ENCODE data around the gene STYXL2.

The STYXL2 gene

GRCh38 chr1:167081594-167082156 lies 12.2 kb upstream of the STYXL2 start:
- no peak for ATAC-seq
- DNase-seq = no peak

GRCh38 chr1:167082511-167083027 lies 11.3 kb upstream of the STYXL2 start:
- ATAC-seq (no peak), DNase-seq (no peak)

DNA sequence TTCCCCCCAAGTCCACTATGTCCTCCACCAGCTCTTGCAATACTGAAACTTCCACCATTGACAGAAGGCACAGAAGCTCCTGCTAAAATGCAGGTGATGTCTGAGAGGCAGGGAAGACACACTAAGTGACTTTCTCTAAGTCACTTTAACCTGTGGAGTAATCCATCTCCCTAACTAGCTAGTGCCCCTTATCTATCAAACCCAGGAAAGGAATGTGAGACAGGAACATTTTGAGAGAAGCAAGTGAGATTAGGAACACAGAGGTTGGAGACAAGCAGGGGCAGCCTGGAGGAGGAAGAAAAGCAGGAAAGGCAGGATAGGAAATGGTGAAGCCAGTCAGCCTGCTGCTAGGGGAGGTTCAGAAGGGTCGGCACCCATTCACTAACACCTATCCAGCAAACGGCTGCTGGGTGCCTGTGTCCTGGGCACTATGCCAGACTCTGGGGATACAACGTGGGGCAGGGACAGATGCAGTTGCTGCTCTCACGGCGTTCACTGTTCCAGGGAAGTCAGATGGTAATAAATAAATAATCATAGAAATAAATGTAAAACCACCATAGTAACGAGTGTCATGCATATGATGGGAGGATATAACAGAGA lies 10.7 kb upstream of the STYXL2 start:
- ATAC-seq (no peak), DNase-seq (no peak)

- ATAC-seq (no peak), DNase-seq (no peak)
These were observed 10.0 kb upstream of the STYXL2 start for GRCh38 chr1:167083871-167084270.

DNA sequence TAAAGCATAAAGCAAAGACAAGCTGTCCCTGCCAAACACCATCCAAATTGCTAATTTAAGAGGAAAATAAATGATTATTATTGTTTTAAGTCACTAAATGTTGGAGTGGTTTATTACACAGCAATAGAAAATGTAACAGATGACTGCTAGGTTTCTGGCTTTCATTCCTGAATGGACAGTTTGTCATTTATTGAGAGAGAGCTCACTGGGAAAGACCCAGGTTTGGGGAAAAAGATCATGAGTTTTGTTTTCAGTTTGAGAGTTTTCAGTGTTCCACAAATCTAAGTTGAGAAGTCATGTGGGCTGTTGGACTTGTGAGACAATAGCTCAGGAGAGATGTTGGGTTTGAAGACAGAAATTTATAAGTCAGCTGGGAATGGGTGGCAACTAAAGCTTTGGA lies 9.1 kb upstream of the STYXL2 start:
- ATAC-seq (no peak), DNase-seq (no peak)

GRCh38 chr1:167086033-167086432 lies 7.8 kb upstream of the STYXL2 start:
- no peak for DNase-seq
- no peak for ATAC-seq

DNA sequence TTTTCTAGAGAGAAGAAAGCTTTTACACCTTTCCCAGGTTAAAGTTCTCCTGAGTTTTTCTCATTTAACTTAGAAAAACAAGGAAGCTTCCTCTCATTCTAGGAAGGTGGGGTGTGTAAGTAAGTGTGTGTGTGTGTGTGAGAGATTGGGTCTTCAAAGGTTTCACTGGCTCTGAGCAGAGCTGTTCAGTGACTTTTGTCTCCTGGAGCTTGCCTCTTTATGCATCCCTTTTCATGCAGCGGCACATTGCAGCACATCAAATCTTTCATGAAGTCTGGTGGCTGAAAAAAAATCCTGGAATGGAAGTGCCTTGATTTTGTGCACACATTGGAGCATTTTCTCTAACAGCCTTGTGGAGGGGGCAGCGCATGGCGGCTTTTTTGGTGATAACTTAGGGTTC lies 7.1 kb upstream of the STYXL2 start:
- DNase-seq (no peak), ATAC-seq (no peak)

- DNase-seq (no peak), ATAC-seq (no peak)
These were observed 5.0 kb upstream of the STYXL2 start for GRCh38 chr1:167088746-167089417.

GRCh38 chr1:167089939-167090313 lies 3.9 kb upstream of the STYXL2 start:
- DNase-seq = no peak
- no peak for ATAC-seq

DNA sequence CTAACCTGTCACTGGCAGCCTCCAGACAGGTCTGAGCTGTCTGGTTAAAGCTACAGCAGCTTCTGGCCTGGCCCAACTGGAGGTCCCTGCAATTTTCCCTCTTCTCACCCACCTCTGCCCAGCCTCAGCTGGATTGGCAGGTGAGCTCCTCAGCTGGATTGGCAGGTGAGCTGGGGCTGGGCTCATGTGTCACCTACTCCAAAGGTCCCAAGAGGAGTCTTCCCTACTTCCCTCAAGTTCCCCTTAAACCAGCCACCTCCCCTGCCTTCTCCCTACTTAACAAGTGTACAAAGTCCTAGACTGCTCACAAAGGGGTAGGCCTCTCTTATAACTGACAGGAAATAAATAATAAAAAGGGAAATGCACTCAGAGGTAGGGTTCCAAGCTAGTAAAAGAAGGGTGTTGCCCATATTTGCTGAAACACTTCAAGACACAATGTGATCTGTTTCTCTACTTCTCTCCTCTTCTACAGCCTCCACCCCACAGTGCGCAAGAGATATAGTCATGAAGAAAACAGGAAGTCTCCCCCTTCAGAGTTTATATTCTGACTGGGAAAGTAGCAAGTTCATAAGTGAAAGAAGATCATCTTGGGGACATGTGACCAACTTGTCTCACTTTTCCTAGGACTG lies 3.4 kb upstream of the STYXL2 start, which contains the start of gene GPA33:
TSS of gene GPA33 (minus strand) at position 64 of the 629 bp plus-strand sequence. CDS start 90 bp downstream, outside the sequence.
- DNase-seq (no peak), ATAC-seq (peak; percentile 50)

DNA sequence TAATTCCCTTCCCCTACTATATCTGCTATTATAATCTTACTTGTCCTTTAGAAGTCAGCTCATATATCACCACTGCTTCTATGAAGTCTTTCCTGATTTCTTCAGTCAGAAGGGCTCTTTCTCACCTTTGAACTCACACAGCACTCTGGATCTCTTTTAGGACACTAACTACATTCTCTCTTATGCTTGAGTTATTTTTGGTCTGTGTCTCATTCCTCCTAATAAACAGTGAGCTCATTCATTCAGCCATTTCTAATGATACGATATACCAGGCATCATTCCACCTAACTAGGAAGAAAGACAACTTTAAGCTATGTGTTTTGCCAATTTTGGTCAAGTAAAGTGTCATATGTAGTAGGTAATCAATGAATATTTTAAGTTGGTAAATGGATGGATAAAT lies 1.2 kb upstream of the STYXL2 start:
- ATAC-seq (no peak), DNase-seq (no peak)

- no peak for ATAC-seq
- DNase-seq = no peak
These were observed 815 bp downstream of the STYXL2 start for GRCh38 chr1:167094690-167095089.

- DNase-seq = no peak
These were observed 1.5 kb downstream of the STYXL2 start for GRCh38 chr1:167095368-167095767.

GRCh38 chr1:167099851-167100250 lies 6.0 kb downstream of the STYXL2 start:
- DNase-seq = no peak
- no peak for ATAC-seq

More at GRCh38 chr1:167095368-167095767, 1.5 kb downstream of the STYXL2 start:
- ATAC-seq = no peak

GRCh38 chr1:167100730-167101129 lies 6.9 kb downstream of the STYXL2 start:
- ATAC-seq (no peak), DNase-seq (no peak)

DNA sequence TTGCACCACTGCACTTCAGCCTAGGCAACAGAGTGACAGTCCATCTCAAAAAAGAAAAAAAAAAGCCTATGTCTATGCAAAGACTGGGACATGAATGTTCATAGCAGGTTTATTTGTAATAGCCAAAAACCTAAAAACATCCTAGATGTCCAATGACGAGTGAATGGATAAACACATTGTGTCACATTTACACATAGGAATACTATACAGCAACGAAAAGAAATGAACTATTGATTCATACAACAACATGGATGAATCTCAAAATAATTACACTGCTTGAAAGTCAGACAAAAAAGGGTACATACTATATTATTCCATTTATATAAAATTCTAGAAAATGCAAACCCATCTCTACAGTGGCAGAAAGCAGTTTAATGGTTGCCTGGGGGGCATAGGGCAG lies 7.9 kb downstream of the STYXL2 start:
- DNase-seq = no peak
- ATAC-seq = no peak

DNA sequence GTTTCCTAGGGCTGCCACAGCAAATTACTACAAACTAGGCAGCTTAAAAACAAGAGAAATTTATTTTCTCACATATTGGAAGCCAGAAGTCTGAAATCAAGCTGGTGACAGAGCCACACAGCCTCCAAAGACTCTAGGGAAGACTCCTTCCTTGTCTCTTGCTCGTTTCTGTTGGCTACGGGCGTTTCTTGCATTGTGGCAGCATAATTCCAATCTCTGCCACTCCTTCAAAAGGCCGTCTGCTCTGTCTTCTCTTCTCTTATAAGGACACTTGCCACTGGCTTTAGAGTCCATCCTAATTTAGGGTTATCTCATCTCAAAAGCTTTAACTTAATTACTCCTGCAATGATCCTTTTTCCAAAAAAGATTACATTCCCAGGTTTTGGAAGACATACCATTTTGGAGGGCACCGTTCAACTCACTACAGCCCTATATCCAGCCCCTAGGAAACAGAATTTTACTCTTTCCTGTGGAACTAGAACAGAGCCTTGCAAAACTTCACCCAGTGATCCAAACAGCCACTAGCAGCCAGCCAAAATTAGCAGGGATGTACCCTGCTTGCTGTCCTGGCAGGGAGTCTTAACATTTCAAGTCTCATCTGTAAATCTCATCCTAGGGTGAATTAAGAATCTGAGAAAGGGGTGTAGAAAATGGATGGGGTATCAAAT lies 9.2 kb downstream of the STYXL2 start:
- DNase-seq = no peak
- no peak for ATAC-seq

DNA sequence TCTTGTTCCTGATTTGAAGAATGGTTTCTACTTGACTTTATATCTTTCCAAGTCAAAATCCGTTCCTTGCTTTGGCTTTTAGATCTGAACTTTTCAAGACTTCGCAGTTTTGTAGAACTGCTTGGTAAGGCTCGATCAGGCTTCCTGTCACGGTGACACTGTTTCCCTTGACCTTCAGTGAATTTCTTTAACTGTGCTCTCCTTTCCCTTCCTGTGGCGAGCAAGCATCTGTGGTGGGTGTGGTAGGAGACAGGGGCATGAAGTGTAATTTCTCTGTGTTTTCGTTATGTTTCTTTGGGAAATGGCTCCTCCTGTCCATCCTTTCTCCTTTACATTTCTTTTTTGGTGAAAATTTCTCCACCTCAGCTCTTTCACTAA lies 10.4 kb downstream of the STYXL2 start:
- ATAC-seq (peak; percentile 64), DNase-seq (peak; percentile 19)

- no peak for DNase-seq
- ATAC-seq = no peak
These were observed 11.6 kb downstream of the STYXL2 start for GRCh38 chr1:167105271-167106118.

DNA sequence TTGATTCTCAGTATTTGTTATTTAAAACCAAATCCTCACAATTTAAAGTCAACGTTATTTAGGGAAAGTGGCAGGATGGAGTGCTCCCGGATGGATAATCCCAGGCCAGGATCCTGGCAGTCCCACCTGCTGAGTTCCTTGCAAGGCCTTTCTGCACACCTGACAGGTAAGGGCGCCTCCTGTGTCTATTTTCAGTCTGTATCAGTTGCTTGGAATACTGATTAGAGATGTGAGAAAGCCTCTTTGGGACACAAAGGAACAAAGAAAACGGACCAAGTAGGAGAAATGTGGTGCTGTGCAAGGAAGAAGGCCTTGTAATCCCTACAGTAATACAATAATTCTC lies 12.2 kb downstream of the STYXL2 start:
- DNase-seq = no peak
- ATAC-seq = no peak

GRCh38 chr1:167107456-167107855 lies 13.6 kb downstream of the STYXL2 start:
- ATAC-seq = no peak
- no peak for DNase-seq

DNA sequence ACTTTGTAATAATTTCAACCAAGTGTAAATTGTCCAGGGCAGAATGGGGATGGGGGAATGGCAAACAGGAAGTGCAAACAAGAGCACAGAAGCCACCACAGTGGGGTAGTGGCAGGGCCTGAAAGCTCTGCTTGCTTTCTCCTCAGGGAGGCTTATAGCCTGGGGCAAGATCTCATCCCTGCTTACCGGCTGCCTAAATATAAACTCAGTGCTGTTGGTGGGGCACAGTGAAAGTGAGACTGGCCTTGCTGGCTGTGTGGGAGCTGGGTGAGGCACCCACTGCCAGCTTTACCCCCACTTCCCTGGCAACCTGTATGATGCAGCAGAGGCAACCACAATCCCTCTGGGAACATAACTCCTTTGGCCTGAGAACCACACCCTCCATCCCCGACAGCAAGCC lies 15.2 kb downstream of the STYXL2 start:
- DNase-seq = no peak

More for the DNA sequence above, 15.2 kb downstream of the STYXL2 start:
- ATAC-seq = no peak

Data from stimulated activated naive CD8-positive, alpha-beta T cell treated with anti-CD3 and anti-CD28 coated beads, Interleukin-15, Interleukin-2, amounts not matched to agents 100 U/mL and 50 U/mL, for 24 hours (primary cell).